Kidney epithelial cell (primary cell): ENCODE measurements around the gene DNAH8. TPM values are rescaled to one million over a fixed set of nuclear protein-coding genes. Genes with fewer than 3 reads are reported as not detected.

Source experiments
- DNase-seq: peaks from one replicate; pipeline ENCODE4 v3.0.0-alpha.2; 2010; ENCODE audit warnings: low read depth
- H3K27me3 ChIP-seq: 2 replicates; pipeline ENCODE4 v1.6.0; 2011; ENCODE audit warnings: low read length; ENCODE audit not compliant: control insufficient read depth, insufficient read depth
- H3K36me3 ChIP-seq: 2 replicates; pipeline ENCODE4 v1.5.1; 2011; ENCODE audit warnings: low read length; ENCODE audit not compliant: control insufficient read depth, insufficient read depth
- H3K4me3 ChIP-seq: 2 replicates; pipeline ENCODE4 v1.5.1; 2011; ENCODE audit warnings: low read depth, mild to moderate bottlenecking, control low read depth, low read length
- CTCF ChIP-seq: IDR thresholded peaks from 2 replicates; pipeline ENCODE4 v1.5.1; 2011; ENCODE audit warnings: mild to moderate bottlenecking, moderate library complexity, low read length, control low read depth, inconsistent platforms; ENCODE audit not compliant: insufficient read depth, poor library complexity, severe bottlenecking
- total RNA-seq: library from RNA; depleted of rRNA; stranded (reverse); fragments of >200 nt; gene quantifications from 2 replicates; pipeline ENCODE4 v1.2.3, GENCODE V29; 2015

The DNAH8 gene
- total RNA-seq, 1 donor from 2014 or later, result not detected

GRCh38 chr6:39003492-39003891 lies 288.4 kb downstream of the DNAH8 start:
- DNase-seq, result no peak
- H3K36me3 ChIP-seq, result no peaks in the 10 kb centered on the region
- no peak overlapping the region for H3K4me3 ChIP-seq
- no peaks in the 10 kb centered on the region for H3K27me3 ChIP-seq
- TF ChIP-seq CTCF, result no peak

GRCh38 chr6:39004801-39005200 lies 289.7 kb downstream of the DNAH8 start:
- Histone ChIP-seq H3K4me3 (no peak overlapping the region), H3K36me3 (no peaks in the 10 kb centered on the region), H3K27me3 (no peaks in the 10 kb centered on the region)
- no peak for TF ChIP-seq CTCF
- DNase-seq, result no peak

- H3K27me3 ChIP-seq, result no peaks in the 10 kb centered on the region
- no peak for TF ChIP-seq CTCF
- H3K36me3 ChIP-seq, result no peaks in the 10 kb centered on the region
- no peak for DNase-seq
- no peak overlapping the region for H3K4me3 ChIP-seq
These were observed 290.7 kb downstream of the DNAH8 start for GRCh38 chr6:39005774-39006173.

- no peak for DNase-seq
- no peak for TF ChIP-seq CTCF
- Histone ChIP-seq H3K4me3 (no peak overlapping the region), H3K27me3 (no peaks in the 10 kb centered on the region), H3K36me3 (no peaks in the 10 kb centered on the region)
These were observed 292.5 kb downstream of the DNAH8 start for GRCh38 chr6:39007575-39007974.

GRCh38 chr6:39008737-39009136 lies 293.6 kb downstream of the DNAH8 start:
- no peaks in the 10 kb centered on the region for H3K27me3 ChIP-seq
- no peak for TF ChIP-seq CTCF
- no peak for DNase-seq
- no peak overlapping the region for H3K4me3 ChIP-seq
- H3K36me3 ChIP-seq, result no peaks in the 10 kb centered on the region

- no peak for TF ChIP-seq CTCF
- H3K27me3 ChIP-seq, result no peaks in the 10 kb centered on the region
- no peaks in the 10 kb centered on the region for H3K36me3 ChIP-seq
- no peak for DNase-seq
- H3K4me3 ChIP-seq, result no peak overlapping the region
These were observed 294.4 kb downstream of the DNAH8 start for GRCh38 chr6:39009476-39009875.
